Measurements from ENCODE around the gene SEPTIN12. TPM values are rescaled to one million over a fixed set of nuclear protein-coding genes. Genes with fewer than 3 reads are reported as not detected.
A peak's percentile ranks its signal among the peaks of the same experiment; 100 is the strongest.

Gene SEPTIN12
- total RNA-seq, 1 donor from 2014 or later = 0.96 TPM

GRCh38 chr16:4766875-4767628 is 21.1 kb downstream of the SEPTIN12 start, which contains the start of gene ZNF500:
Gene ZNF500 (minus strand): TSS chr16:4767162. CDS start chr16:4765978, 1,184 bp downstream.
- H3K27ac Mint-ChIP-seq (ENCODE audit: unreplicated experiment) = peak within 1 kb of the TSS; percentile 70
- H3K4me3 Mint-ChIP-seq (ENCODE audit: unreplicated experiment) = peak within 1 kb of the TSS; percentile 89

GRCh38 chr16:4765511-4766474 is 22.4 kb downstream of the SEPTIN12 start:
- peak overlapping the region; percentile 70 for H3K27ac Mint-ChIP-seq (ENCODE audit: unreplicated experiment)
- TF ChIP-seq CTCF (IDR thresholded peaks at IDR 0.05; ENCODE audit: partially characterized antibody, unreplicated experiment) = no peak
- H3K36me3 Mint-ChIP-seq (ENCODE audit: unreplicated experiment) = no peaks in the 10 kb centered on the region
- no peak for DNase-seq
- peak overlapping the region; percentile 85 for H3K4me3 Mint-ChIP-seq (ENCODE audit: unreplicated experiment)
- H3K4me1 Mint-ChIP-seq (ENCODE audit: low read depth, unreplicated experiment) = peaks cover 7% of the 10 kb centered on the region
- H3K27me3 Mint-ChIP-seq (ENCODE audit: unreplicated experiment) = no peaks in the 10 kb centered on the region
- peaks cover 5% of the 10 kb centered on the region for H3K9me3 Mint-ChIP-seq (ENCODE audit: unreplicated experiment)

More at GRCh38 chr16:4766875-4767628, 21.1 kb downstream of the SEPTIN12 start, which contains the start of gene ZNF500:
- Mint-ChIP-seq H3K36me3 (ENCODE audit: unreplicated experiment) (no peaks in the 10 kb centered on the region), H3K27me3 (ENCODE audit: unreplicated experiment) (no peaks in the 10 kb centered on the region), H3K4me1 (ENCODE audit: low read depth, unreplicated experiment) (peaks cover 7% of the 10 kb centered on the region), H3K9me3 (ENCODE audit: unreplicated experiment) (peaks cover 5% of the 10 kb centered on the region)
- TF ChIP-seq CTCF (IDR thresholded peaks at IDR 0.05; ENCODE audit: partially characterized antibody, unreplicated experiment) = no peak
- DNase-seq = peak; percentile 100

GRCh38 chr16:4763791-4764190 is 24.4 kb downstream of the SEPTIN12 start:
- no peak for DNase-seq
- H3K9me3 Mint-ChIP-seq (ENCODE audit: unreplicated experiment) = peaks cover 3% of the 10 kb centered on the region
- no peak overlapping the region for H3K4me3 Mint-ChIP-seq (ENCODE audit: unreplicated experiment)

GRCh38 chr16:4762205-4762604 is 25.9 kb downstream of the SEPTIN12 start:
- Mint-ChIP-seq H3K4me1 (ENCODE audit: low read depth, unreplicated experiment) (peaks cover 3% of the 10 kb centered on the region), H3K9me3 (ENCODE audit: unreplicated experiment) (peaks cover 2% of the 10 kb centered on the region), H3K27ac (ENCODE audit: unreplicated experiment) (no peak overlapping the region), H3K27me3 (ENCODE audit: unreplicated experiment) (peaks cover 3% of the 10 kb centered on the region), H3K36me3 (ENCODE audit: unreplicated experiment) (no peaks in the 10 kb centered on the region), H3K4me3 (ENCODE audit: unreplicated experiment) (no peak overlapping the region)
- TF ChIP-seq CTCF (IDR thresholded peaks at IDR 0.05; ENCODE audit: partially characterized antibody, unreplicated experiment) = no peak
- no peak for DNase-seq

More at GRCh38 chr16:4763791-4764190, 24.4 kb downstream of the SEPTIN12 start:
- Mint-ChIP-seq H3K27me3 (ENCODE audit: unreplicated experiment) (no peaks in the 10 kb centered on the region), H3K36me3 (ENCODE audit: unreplicated experiment) (no peaks in the 10 kb centered on the region), H3K4me1 (ENCODE audit: low read depth, unreplicated experiment) (peaks cover 7% of the 10 kb centered on the region), H3K27ac (ENCODE audit: unreplicated experiment) (no peak overlapping the region)
- TF ChIP-seq CTCF (IDR thresholded peaks at IDR 0.05; ENCODE audit: partially characterized antibody, unreplicated experiment) = no peak
